GM10248 (cell line): ENCODE results near the gene PYGM.

Experiments used
- CTCF ChIA-PET: fragments of 300-600 bp; sonication (Branson Sonifier 250); formaldehyde crosslinking; extraction: SDS; loops from one replicate; lab custom pipeline; 2021; ENCODE audit warnings: antibody characterized with exemption; lab: Yijun Ruan, JAX
- POLR2A ChIA-PET: fragments of 350-650 bp; sonication (Branson Sonifier 250); formaldehyde crosslinking; extraction: SDS; loops from one replicate; lab custom pipeline; 2020; ENCODE audit warnings: antibody characterized with exemption; lab: Yijun Ruan, JAX
- DNase-seq: peaks from one replicate; pipeline ENCODE4 v3.0.0; 2012; ENCODE audit errors: extremely low spot score
- CTCF ChIP-seq: IDR thresholded peaks from 2 replicates; pipeline ENCODE4 v1.5.1; 2012; ENCODE audit warnings: mild to moderate bottlenecking, low read depth; ENCODE audit errors: extremely low read depth, missing control alignments, control extremely low read depth

Gene PYGM

GRCh38 chr11:64799256-64799622 is 39.5 kb upstream of the PYGM start:
- ChIA-PET CTCF (interaction anchor here (0.9 to 8.5 kb wide), 4 partner anchors 12 to 215 kb away, joined by 3 to 49 read pairs (median 4); partner anchors contain the start of gene ARL2), POLR2A (no interaction called here)
- DNase-seq = no peak
- TF ChIP-seq CTCF = no peak

GRCh38 chr11:64796757-64797541 is 37.2 kb upstream of the PYGM start:
- POLR2A ChIA-PET = no interaction called here
- TF ChIP-seq CTCF = no peak
- DNase-seq = no peak
- CTCF ChIA-PET = interaction anchor here (1.0 to 8.5 kb wide), 3 partner anchors 10 to 29 kb away, joined by 3 to 49 read pairs (median 4); no protein-coding TSS in a partner anchor

GRCh38 chr11:64796047-64796756 is 36.4 kb upstream of the PYGM start:
- DNase-seq = no peak
- ChIA-PET CTCF (interaction anchor here (1.1 to 8.5 kb wide), 2 partner anchors 9 to 15 kb away, joined by 3 to 49 read pairs; no protein-coding TSS in a partner anchor), POLR2A (no interaction called here)
- TF ChIP-seq CTCF = no peak

GRCh38 chr11:64794526-64794925 is 34.8 kb upstream of the PYGM start:
- no peak for DNase-seq
- CTCF ChIA-PET = interaction anchor here (0.9 to 1.3 kb wide), 4 partner anchors 9 to 218 kb away, joined by 3 to 6 read pairs (median 3); no protein-coding TSS in a partner anchor
- POLR2A ChIA-PET = no interaction called here
- no peak for TF ChIP-seq CTCF

- POLR2A ChIA-PET = no interaction called here
- DNase-seq = no peak
- no peak for TF ChIP-seq CTCF
- CTCF ChIA-PET = interaction anchor here (0.8 to 1.3 kb wide), 6 partner anchors 8 to 219 kb away, joined by 3 to 6 read pairs (median 3); no protein-coding TSS in a partner anchor
Observed at GRCh38 chr11:64793271-64794160, 33.7 kb upstream of the PYGM start.
